NOMO-1 treated with DMSO at 0.1 percent for 48 hours (cell line): ENCODE results near the gene DNAAF5.
"Not testable (repeated sequence)": the region's sequence is repeated elsewhere in the genome, so short reads cannot be mapped to it uniquely, and the experiment has no call there.

ENCODE experiments used
- DNase-seq: peaks from one replicate; lab custom pipeline; 2025; ENCODE audit not compliant: unreplicated experiment; lab: John Stamatoyannopoulos, UW

DNAAF5 gene

DNA sequence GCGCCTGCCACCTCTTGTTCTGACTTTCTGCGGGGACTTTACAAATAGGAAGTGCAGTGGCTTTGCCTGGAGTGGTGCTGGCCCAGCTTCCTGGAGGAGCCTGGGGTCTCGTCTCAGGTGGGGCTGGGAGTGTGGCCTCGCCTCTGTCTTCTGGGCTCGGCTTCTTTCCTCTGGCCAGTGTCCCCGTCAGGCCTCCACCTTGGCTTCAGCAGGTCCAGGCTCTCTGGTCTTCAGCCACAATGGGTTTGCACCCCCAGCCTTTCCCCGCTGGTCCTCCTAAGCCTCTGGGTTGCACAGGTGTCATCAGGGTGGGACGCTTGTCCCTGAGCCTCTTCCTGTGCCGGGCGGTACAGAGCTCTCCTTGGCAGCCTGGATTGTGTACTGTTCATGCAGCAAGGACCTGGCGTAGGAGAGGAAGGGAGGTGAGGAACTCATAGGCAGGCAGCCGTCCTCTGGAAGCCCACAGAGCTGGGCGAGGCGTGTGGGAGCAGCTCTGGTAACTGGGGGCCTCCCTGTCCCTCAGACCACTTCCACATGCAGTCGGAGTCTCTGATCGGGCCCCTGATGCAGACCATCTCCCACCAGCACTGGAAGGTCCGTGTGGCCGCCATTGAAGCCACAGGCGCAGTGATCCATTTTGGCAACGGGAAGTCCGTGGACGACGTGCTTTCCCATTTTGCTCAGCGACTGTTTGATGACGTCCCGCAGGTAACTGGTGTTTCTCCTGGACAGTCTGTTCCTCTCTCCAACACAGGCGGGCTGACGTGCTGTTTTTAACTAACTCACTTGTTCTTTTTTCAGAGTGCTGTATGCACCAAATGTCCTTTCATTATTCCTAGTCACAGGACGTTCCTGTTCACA, 2.9 kb downstream of the DNAAF5 start:
- DNase-seq = no peak

DNA sequence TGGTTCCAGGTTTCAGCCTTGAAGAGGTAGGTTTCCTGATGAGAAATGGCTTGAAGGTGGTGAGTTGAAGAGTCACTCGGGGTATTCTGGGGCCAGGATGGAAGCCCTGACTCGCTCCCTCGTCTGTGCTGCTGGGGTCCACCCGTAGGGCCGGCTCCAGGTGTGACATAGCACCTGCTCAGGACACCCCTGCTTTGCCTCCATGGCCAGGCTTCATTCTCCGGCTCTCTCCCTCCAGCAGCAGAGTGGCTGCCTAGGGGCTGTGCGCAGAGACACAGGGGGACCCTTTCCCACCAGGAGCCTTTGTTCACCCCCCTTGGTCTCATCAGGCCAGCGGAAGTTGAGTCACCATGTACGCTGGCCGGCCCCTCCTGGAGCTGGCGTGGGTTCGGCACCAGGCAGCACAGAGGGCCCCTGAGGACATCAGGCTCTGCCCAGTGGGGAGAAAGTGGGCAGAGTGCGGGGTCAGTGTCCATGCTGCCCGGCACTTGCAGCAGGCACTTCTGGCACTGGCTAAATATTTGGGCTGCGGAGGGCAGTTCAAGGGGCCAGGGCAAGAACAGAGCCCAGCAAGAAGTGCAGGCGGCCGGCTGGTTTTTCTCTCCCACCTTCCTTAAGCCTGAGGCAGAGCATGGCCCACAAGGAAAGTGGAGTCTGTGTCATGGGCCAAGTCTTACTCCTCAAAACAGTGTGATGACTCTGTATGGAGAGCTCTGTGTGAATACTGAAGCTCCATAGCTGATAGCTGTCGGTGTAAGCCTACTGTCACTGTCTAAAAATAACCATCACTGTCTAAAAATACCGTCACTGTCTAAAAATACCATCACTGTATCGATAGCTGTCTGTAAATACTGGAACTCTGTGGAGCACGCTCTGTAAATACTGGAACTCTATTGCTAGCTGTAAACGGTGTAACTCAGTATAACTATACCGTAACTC, 4.3 kb downstream of the DNAAF5 start:
- DNase-seq = no peak

DNA sequence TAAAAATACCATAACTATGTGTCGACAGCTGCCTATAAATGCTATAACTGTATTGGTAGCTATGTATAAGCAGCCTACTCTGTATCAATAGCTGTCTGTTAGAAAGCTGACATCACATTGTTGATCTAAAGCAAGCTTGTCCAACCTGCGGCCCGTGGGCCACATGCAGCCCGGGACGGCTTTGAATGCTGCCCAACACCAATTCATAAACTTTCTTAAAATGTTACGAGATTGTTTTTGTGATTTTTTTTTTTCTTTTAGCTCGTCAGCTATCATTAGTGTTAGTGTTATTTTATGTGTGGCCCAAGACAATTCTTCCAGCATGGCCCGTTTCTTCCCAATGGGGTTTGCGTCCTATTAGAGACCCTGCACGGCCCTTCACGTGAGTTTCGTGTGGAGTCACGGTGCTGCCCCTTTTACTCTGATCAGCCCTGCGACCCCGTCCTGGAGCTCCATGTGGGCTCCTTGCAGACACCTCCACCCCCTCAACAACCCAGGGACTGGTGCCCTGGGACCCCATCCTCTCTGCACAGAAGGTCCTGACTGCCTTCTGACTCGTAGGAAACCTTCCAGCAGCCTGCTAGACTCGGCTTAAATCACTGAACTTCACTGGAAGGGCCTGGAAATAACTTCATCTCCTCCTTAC, 5.1 kb downstream of the DNAAF5 start:
- no peak for DNase-seq

DNA sequence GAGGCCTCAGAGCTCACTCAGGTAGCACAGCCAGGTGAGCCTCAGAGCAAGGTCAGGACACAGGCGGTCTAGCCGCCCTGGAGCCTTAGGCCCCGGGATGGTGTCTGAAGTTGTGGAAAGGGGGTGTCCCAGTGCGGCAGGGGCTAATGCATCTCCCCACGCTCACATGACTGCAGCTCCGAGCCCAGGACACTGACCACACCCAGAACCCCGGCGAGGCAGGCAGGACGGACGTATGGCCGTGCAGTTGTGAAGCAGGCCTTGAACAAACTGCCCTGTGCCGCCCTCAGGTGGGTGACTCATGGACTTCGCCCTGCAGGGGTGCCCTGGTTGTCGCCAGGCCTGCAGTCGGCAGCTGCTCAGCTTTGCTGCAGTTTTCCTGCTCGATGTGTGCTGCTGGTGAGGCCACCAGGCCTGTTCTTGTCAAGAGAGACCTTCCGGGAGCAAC, 5.6 kb downstream of the DNAAF5 start:
- DNase-seq = no peak

DNA sequence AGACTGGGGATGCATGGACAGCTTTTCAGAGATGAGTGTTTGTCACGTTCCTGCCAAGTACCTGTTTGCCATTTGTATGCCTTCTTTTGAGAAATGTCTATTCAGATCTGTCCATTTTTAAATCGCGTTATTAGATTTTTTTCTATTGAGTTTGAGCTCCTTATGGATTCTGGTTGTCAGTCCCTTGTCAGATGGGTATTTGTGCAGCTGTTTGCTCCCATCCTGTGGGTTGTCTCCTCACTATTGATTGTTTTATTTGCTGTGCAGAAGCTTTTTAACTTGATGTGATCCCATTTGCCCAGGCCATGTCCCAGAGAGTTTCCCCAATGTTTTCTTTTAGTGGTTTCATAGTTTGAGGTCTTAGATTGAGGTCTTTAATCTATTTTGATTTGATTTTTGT, 6.1 kb downstream of the DNAAF5 start:
- DNase-seq = no peak

DNA sequence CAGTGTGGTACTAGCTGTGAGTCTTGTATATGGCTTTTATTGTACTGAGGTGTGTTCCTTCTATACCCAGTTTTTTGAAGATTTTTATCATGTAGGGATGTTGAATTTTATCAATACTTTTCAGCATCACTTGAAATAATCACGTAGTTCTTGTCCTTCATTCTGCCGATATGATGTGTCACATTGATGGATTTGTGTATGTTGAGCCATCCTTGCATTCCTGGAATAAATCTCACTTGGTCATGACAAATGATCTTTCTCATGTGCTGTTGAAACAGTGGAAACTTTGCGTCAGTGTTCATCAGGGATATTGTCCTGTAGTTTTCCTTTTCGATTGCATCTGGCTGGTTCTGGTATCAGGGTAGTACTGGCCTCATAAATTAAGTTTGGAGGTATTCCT, 7.7 kb downstream of the DNAAF5 start:
- DNase-seq = no peak

DNA sequence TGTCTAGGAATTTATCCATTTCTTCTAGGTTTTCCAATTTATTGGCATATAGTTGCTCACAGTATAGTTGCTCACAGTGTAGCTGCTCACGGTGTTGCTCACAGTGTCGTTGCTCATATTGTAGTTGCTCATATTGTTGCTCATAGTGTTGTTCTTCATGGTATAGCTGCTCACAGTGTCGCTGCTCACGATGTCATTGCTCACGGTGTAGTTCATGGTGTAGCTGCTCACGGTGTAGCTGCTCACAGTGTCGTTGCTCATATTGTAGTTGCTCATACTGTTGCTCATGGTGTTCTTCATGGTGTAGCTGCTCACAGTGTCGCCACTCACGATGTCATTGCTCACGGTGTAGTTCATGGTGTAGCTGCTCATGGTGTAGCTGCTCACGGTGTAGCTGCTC, 8.3 kb downstream of the DNAAF5 start:
- no peak for DNase-seq

DNA sequence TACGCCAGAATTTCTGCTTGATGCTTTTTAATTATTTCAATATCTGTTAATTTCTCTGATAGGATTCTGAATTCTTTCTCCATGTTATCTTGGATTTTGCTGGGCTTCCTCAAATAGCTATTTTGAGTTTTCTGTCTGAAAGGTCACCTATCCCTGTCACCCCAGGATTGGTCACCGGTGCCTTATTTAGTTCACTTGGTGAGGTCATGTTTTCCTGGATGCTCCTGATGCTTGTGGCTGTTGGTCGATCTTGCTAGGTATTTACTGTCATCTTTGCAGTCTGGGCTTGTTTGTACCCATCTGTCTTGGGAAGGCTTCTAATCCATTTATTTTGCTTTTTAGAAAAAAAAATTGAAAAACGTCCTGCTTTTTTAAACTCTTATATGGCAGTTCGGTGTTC, 11.7 kb downstream of the DNAAF5 start:
- no peak for DNase-seq

DNA sequence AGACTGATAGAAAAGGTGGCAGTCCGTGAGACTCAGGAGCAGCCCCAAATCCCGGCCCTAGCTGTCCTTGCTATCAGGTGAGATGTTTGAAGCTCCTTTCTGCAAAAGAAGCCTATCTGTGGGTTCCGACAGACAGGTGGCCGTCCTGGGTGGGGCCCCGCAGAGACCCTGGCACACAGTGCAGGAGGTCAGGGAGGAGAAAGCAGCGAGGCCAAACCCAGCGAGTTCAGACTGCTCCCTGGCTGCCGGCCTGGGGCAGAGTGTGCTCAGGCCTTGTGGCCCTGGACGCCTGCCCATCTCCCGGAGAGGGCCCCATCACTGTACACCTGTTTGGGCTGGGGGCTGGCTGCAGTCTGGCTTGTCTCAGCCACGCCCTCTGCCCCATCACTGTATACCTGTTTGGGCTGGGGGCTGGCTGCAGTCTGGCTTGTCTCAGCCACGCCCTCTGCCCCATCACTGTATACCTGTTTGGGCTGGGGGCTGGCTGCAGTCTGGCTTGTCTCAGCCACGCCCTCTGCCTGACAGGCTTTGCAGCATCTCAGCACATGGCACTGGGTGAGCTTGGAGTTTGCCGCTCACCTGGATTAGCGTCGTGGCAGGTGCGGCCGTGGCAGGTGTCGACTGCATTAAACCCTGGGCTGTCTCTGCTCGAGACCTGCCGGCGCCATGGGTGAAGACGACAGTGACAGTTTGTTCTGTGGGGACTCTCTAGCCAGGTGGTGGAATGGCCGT, 12.4 kb downstream of the DNAAF5 start:
- no peak for DNase-seq

DNA sequence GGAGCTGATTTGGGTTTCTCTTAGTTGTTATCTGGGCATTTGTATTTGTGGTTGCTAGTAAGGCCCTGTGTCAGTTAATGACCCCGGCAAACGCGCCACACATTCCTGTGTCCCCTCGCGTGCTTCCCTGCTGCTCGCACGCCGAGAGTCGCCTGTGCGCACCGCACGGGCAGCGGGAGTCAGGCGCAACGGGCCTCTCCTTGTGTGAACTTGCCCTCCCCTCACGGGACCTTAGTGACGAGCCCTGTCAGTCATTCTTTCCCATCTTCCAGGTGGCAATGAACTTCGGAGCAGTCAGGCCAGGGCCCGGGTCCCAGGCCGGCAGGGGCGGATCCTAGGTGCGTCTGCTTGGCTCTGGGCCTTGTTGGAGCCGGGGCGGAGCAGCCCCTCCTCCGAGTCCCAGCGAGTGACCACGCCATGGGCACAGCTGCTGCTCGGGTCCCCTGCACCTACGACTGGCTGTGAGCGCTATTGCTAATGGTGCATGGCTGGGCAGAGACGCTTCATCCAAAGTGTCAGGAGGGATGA, 13.0 kb downstream of the DNAAF5 start:
- DNase-seq = no peak

DNA sequence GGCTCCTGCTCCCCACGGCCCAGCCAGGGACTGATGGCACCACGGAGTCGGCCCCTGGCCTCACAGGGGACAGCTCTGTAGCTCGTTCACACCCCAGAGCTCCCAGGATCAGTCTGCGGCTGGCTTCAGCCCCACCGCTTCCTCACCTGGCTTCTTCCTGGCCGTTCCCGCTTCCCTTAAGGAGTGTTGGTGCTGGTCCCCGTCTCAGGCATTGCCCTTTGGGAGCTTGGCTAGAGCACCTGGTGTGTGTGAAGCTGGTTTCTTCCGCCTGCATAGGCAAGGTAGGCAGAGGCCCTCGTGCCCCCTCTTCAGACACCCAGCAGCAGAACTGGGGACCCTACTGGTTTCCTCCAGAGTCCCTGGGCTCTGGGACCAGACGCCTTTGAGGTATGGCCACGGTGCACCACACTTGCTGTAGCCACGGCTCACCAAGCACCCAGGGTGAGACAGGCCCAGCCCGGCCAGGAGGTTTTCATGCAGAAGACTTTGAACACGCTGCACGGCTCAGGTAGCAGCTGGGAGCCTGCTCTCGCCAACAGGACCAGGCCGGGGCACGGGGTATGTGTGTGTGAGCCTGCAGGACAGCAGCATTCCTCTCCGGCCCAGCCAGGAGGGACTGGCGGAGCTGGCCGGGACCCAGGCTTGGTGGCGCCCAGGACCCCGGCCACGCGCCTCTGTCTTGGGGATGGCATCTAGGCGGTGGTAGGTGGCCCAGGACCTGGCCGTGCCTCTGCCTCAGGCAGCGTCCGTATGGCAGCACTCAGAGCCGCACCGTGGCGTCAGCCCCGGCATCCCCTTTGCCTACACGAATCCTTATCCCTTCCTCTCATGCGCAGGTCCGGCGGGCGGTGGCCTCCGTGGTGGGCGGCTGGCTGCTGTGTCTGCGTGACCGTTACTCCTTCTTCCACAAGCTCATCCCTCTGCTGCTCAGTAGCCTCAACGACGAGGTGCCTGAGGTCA, 13.8 kb downstream of the DNAAF5 start:
- no peak for DNase-seq

DNA sequence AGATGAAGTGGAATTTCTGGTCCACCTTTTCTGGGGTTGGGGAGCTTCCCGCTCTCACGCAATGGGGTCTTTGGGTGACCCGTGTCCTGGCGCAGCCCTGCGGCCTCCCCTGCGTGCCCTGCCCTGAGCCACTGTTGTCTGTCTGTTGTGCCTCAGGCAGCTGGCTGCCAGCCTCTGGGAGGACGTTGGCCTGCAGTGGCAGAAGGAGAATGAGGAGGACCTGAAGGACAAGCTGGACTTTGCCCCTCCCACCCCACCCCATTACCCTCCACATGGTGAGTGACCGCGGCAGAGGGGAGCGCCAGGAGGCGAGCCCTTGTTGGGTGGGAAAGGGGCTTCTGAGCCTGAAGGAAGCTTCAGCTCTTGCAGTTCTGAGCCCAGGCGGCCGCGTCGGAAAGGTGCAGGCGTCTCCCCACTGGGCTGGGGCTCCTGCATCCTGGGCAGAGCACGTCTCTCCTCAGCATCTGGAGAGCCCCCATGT, 14.7 kb downstream of the DNAAF5 start:
- no peak for DNase-seq

DNA sequence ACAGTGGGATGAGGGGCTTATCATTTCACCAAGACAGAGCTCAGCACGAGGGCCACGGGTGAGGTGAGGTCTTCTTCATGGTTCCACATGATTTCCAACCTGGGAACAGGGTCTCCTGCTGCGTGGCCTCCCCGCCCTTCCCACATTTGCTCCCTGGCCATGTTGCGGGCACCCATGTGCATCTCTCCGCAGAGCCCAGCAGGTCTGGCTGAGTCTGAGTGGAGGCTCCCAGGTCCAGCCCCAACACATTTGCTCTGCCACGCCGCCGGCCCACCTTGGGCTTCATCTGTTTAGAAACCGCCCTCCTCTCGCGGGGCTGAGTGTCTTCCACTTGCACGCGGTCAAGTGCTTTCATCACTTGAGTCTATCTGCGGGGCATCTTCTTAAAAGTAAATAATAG, 15.4 kb downstream of the DNAAF5 start:
- DNase-seq = no peak

DNA sequence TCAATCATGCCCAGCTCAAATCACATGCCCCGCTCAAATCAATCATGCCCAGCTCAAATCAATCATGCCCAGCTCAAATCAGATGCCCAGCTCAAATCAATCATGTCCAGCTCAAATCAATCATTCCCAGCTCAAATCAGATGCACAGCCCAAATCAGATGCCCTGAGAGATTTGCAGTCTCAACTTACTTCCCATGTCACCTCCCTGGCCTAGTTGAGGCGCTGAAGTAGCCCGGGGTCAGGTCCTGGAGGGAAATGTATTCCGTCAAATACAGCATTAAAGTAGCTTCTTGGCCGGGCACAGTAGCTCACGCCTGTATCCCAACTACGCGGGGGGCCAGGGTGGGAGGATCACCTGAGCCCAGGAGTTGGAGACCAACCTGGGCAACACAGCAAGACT, 16.3 kb downstream of the DNAAF5 start:
- no peak for DNase-seq

DNA sequence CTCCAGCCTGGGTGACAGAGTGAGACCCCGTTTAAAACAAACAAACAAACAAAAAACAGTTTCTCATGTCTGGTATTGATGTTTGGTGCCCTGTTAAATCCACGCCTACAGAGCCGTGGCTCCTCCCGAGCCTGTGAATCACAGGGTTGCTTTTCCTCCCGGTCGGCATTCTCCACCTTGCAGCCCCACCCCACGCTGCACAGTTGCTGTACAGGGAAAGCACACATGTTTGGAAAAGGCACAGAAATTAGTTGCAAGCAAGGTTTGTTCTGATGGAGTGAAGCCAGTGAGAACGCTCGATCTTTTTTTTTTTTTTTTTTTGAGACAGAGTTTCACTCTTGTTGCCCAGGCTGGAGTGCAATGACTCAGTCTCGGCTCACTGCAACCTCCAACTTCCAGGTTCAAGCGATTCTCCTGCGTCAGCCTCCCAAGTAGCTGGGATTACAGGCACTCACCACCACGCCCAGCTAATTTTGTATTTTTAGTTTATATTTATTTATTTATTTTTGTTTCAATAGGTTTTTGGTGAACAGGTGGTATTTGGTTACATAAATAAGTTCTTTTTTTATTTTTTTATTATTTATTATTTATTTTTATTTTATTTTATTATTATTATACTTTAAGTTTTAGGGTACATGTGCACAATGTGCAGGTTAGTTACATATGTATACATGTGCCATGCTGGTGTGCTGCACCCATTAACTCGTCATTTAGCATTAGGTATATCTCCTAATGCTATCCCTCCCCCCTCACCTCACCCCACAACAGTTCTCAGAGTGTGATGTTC, 17.0 kb downstream of the DNAAF5 start:
- DNase-seq = not testable (repeated sequence)

DNA sequence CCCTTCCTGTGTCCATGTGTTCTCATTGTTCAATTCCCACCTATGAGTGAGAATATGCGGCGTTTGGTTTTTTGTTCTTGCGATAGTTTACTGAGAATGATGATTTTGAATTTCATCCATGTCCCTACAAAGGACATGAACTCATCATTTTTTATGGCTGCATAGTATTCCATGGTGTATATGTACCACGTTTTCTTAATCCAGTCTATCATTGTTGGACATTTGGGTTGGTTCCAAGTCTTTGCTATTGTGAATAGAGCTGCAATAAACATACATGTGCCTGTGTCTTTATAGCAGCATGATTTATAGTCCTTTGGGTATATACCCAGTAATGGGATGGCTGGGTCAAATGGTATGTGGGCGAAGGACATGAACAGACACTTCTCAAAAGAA, 17.6 kb downstream of the DNAAF5 start:
- DNase-seq = not testable (repeated sequence)

DNA sequence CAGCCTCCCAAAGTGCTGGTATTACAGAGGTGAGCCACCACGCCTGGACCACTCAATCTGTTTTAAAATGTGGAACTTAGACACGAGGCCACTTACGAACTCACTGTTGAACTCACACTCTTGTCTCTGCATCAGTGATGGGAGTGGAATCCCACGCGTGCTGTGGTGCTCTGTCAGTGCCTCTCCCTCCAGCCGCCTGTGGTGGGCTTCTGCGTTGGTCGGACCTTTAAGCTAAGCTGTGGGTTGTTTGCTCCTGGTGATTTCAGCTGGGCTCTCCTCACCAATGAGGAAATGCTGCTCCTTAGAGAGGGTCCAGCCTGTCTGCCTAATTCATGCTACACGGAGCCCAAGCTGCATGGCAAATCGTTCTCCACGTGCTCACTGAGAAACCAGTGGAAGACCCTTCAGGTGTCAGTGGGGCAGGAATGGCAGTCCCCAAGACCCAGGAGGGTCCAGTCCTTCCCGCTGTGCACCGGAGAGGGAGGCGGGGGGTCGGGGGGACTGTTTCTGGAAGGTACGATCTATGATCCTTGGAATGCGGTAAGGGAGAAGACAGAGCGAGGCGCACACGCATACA, 18.4 kb downstream of the DNAAF5 start:
- DNase-seq = no peak
